HEK293T (cell line): ENCODE measurements around the gene BMPR2.

Source experiments
- ARNT ChIP-seq: fragments of 450-650 bp; IDR thresholded peaks from 2 replicates; pipeline ENCODE4 v1.6.1; 2017; ENCODE audit warnings: mild to moderate bottlenecking
- FOXM1 ChIP-seq: fragments of 450-650 bp; IDR thresholded peaks from 2 replicates; pipeline ENCODE4 v1.6.1; 2017; ENCODE audit warnings: mild to moderate bottlenecking, borderline replicate concordance
- HDGF ChIP-seq: fragments of 450-650 bp; IDR thresholded peaks from 2 replicates; pipeline ENCODE4 v1.6.1; 2017; ENCODE audit warnings: antibody characterized with exemption, borderline replicate concordance
- NFRKB ChIP-seq: fragments of 450-650 bp; IDR thresholded peaks from 2 replicates; pipeline ENCODE4 v1.6.1; 2016; ENCODE audit warnings: mild to moderate bottlenecking, moderate library complexity
- PKNOX1 ChIP-seq: fragments of 450-650 bp; IDR thresholded peaks from 2 replicates; pipeline ENCODE4 v1.6.1; 2016
- TARDBP ChIP-seq: fragments of 450-650 bp; IDR thresholded peaks from 2 replicates; pipeline ENCODE4 v1.6.1; 2016

- TF ChIP-seq ARNT (no peak), TARDBP (no peak), PKNOX1 (no peak), NFRKB (no peak), FOXM1 (no peak), HDGF (no peak)
Measured at GRCh38 chr2:202450785-202451184, 74.7 kb downstream of the BMPR2 start.
